ENCODE results near the gene CORO2A. TPM values are rescaled to one million over a fixed set of nuclear protein-coding genes. Genes with fewer than 3 reads are reported as not detected.
"Not testable (repeated sequence)": the region's sequence is repeated elsewhere in the genome, so short reads cannot be mapped to it uniquely, and the experiment has no call there.

CORO2A gene
- polyA plus RNA-seq, 1 donor from 2014 or later, result 4.2 TPM

GRCh38 chr9:98118640-98119601 is 73.5 kb downstream of the CORO2A start, which contains the start of gene TRIM14:
TRIM14 (minus strand) TSS chr9:98119222; CDS start chr9:98119188, 34 bp downstream.
- H3K4me1 Mint-ChIP-seq, result peaks cover 27 to 41% (median 36%) of the 10 kb centered on the region in 3 donors
- peak within 1 kb of the TSS; percentile 91 to 98 (median 92) for H3K4me3 Mint-ChIP-seq
- no peaks in the 10 kb centered on the region for H3K9me3 Mint-ChIP-seq
- H3K36me3 Mint-ChIP-seq, result peaks cover 2% of the 10 kb centered on the region
- H3K27me3 Mint-ChIP-seq, result no peaks in the 10 kb centered on the region
- H3K27ac Mint-ChIP-seq, result peak within 1 kb of the TSS; percentile 71 to 96 (median 93)

GRCh38 chr9:98117984-98118639 is 74.3 kb downstream of the CORO2A start:
- peak overlapping the region; percentile 71 to 96 (median 89) for H3K27ac Mint-ChIP-seq
- H3K27me3 Mint-ChIP-seq, result no peaks in the 10 kb centered on the region
- H3K4me1 Mint-ChIP-seq, result peaks cover 27 to 41% (median 36%) of the 10 kb centered on the region in 3 donors
- no peaks in the 10 kb centered on the region for H3K9me3 Mint-ChIP-seq
- H3K4me3 Mint-ChIP-seq, result peak overlapping the region; percentile 91 to 98 (median 92)
- peaks cover 2% of the 10 kb centered on the region for H3K36me3 Mint-ChIP-seq

GRCh38 chr9:98117097-98117496 is 75.3 kb downstream of the CORO2A start:
- H3K36me3 Mint-ChIP-seq, H3K9me3 Mint-ChIP-seq, H3K27me3 Mint-ChIP-seq: not testable (repeated sequence)
- H3K4me3 Mint-ChIP-seq, result peak overlapping the region in 3 of 4 donors; percentile 28 to 98 (median 57)
- H3K27ac Mint-ChIP-seq, result peak overlapping the region in 1 of 3 donors; percentile 71
- peaks cover 25 to 40% (median 37%) of the 10 kb centered on the region in 3 donors for H3K4me1 Mint-ChIP-seq

DNA sequence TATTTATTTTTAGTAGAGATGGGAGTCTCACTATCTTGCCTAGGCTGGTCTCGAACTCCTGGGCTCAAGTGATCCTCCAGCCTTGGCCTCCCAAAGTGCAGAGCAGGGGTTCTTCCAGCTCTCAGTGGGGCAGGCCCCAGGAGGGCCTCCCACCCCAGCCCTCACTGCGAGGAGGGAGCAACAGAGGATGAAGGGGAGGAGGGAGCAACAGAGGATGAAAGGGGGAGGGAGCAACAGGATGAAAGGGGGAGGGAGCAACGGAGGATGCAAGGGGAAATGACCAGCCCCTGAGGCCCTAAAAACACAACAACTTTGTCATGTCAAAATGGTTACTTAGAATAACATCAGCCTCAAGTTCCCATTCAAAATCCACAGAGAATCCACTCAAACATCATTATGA is 83.4 kb downstream of the CORO2A start:
- peaks cover 33 to 56% (median 44%) of the 10 kb centered on the region in 3 donors for H3K4me1 Mint-ChIP-seq
- H3K9me3 Mint-ChIP-seq, result no peaks in the 10 kb centered on the region
- peaks cover 4% of the 10 kb centered on the region for H3K36me3 Mint-ChIP-seq
- H3K27me3 Mint-ChIP-seq, result no peaks in the 10 kb centered on the region
- peak overlapping the region in 3 of 4 donors; percentile 57 to 73 (median 65) for H3K4me3 Mint-ChIP-seq
- peak overlapping the region; percentile 85 to 98 (median 89) for H3K27ac Mint-ChIP-seq

DNA sequence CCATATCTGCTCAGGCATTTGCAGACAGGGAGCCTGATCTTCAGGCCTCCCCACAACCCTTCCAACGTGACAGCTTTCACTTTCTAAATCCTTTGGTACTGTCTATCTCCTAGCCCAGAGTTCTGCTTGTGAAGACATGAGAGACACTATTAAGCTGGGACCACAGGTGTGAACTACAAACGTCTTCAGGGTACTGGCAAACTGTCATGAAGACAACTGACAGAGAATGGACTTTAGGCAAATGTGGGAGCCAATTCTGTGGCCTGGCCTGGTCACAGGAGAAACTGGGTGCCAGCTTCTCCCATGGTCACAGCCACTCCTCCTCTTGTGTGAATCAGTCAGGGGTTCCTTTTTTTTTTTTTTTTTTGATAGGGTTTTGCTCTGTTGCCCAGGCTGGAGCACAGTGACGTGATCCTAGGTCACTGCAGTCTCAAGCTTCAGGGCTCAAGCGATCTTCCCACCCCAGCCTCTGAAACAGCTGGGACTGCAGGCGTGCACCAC is 83.9 kb downstream of the CORO2A start:
- Mint-ChIP-seq H3K27me3 (no peaks in the 10 kb centered on the region), H3K4me3 (peak overlapping the region; percentile 21 to 89 (median 65)), H3K4me1 (peaks cover 37 to 60% (median 49%) of the 10 kb centered on the region in 3 donors), H3K9me3 (no peaks in the 10 kb centered on the region), H3K36me3 (peaks cover 4% of the 10 kb centered on the region), H3K27ac (peak overlapping the region; percentile 85 to 98 (median 89))

DNA sequence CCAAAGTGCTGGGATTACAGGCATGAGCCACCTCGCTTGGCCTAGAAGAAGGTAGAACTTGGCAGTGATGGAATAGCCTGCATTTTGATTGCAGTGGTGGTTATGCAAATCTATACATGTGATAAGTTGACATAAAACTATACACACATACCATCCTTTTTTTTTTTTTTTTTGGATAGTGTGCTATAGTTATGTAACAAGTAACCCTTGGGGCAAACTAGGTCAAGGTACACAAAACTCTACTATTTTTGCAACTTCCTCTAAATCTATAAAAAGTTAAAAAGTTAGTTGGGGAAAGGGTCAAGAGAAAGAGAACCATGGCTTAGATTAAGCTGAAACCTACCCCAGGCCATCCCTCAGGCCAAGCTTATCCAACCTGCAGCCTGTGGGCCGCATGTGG is 84.5 kb downstream of the CORO2A start:
- Mint-ChIP-seq H3K27ac (peak overlapping the region; percentile 85 to 98 (median 89)), H3K4me1 (peaks cover 37 to 62% (median 53%) of the 10 kb centered on the region in 3 donors), H3K36me3 (peaks cover 4% of the 10 kb centered on the region), H3K4me3 (peak overlapping the region in 3 of 4 donors; percentile 57 to 89 (median 73)), H3K9me3 (no peaks in the 10 kb centered on the region), H3K27me3 (no peaks in the 10 kb centered on the region)

DNA sequence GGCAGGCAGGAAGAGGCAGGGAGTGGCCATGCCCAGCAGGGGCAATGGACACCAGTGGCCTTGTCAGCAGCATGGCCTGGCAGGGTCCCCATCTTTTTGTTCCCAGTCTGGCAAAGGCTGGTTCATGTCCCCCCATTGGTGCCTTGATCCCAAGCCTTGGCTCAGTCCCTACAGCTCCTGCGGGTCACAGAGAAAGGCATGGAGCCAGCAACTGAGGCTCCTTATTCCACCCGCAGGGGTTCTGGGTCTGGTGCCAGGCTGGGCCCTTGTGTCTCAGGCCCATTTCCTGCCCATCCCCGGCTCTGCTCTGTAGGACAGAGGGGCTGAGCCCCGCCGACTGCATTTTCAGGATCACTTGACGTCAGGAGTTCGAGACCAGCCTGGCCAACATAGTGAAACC is 87.4 kb downstream of the CORO2A start:
- peaks cover 46 to 72% (median 60%) of the 10 kb centered on the region in 3 donors for H3K4me1 Mint-ChIP-seq
- no peaks in the 10 kb centered on the region for H3K27me3 Mint-ChIP-seq
- H3K4me3 Mint-ChIP-seq, result peak overlapping the region in 1 of 4 donors; percentile 80
- H3K36me3 Mint-ChIP-seq, result peaks cover 2% of the 10 kb centered on the region
- H3K9me3 Mint-ChIP-seq, result no peaks in the 10 kb centered on the region
- peak overlapping the region; percentile 89 to 93 (median 90) for H3K27ac Mint-ChIP-seq

GRCh38 chr9:98104445-98104881 is 88.0 kb downstream of the CORO2A start:
- no peaks in the 10 kb centered on the region for H3K9me3 Mint-ChIP-seq
- peak overlapping the region; percentile 49 to 80 (median 73) for H3K4me3 Mint-ChIP-seq
- no peaks in the 10 kb centered on the region for H3K27me3 Mint-ChIP-seq
- peaks cover 46 to 73% (median 62%) of the 10 kb centered on the region in 3 donors for H3K4me1 Mint-ChIP-seq
- H3K36me3 Mint-ChIP-seq, result peaks cover 2% of the 10 kb centered on the region
- H3K27ac Mint-ChIP-seq, result peak overlapping the region; percentile 89 to 93 (median 90)

DNA sequence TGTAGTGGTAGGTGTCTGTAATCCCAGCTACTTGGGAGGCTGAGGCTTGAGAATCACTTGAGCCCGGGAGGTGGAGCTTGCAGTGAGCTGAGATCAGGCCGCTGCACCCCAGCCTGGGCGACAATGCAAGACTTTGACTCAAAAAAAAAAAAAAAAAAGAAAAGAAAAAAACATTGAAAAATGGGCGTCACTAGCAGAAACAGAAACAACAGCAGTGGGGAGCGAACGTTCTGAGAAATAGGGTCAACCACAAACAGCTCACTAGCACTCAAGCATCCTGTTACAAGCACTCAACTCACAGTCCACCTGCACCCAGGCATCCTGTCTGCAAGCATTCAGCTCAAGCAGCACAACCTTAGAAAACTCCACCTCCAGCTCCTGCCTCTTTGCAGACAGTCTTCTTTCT is 90.6 kb downstream of the CORO2A start:
- Mint-ChIP-seq H3K4me3 (peak overlapping the region; percentile 31 to 84 (median 52)), H3K27me3 (no peaks in the 10 kb centered on the region), H3K9me3 (no peaks in the 10 kb centered on the region), H3K4me1 (peaks cover 39 to 68% (median 62%) of the 10 kb centered on the region in 3 donors), H3K27ac (peak overlapping the region; percentile 17 to 95 (median 91)), H3K36me3 (peaks cover 8% of the 10 kb centered on the region)

GRCh38 chr9:98101416-98101815 is 91.0 kb downstream of the CORO2A start:
- Mint-ChIP-seq H3K27ac (peak overlapping the region; percentile 76 to 95 (median 91)), H3K4me3 (peak overlapping the region; percentile 31 to 84 (median 52)), H3K4me1 (peaks cover 39 to 65% (median 59%) of the 10 kb centered on the region in 3 donors), H3K27me3 (no peaks in the 10 kb centered on the region), H3K36me3 (peaks cover 10% of the 10 kb centered on the region), H3K9me3 (no peaks in the 10 kb centered on the region)

DNA sequence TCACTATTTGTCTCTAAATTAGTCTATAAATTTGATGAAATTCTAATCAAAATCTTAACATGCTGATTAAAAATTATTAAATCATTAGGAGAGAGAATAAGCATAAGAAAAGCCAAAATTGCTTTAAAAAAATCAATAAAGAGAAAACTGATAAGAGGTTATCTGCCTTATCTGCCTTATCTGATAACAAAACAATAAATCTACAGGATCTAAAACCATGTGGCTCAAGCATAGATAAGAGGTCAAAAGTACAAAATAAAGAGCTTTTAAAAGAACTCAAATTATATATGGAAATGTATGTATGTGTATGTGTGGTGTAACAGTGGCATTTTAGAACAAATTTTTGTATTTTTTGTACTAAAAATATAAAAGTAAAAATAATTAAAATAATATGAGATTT is 92.0 kb downstream of the CORO2A start:
- Mint-ChIP-seq H3K27ac (peak overlapping the region in 2 of 3 donors; percentile 28 to 79), H3K36me3 (peaks cover 8% of the 10 kb centered on the region), H3K4me3 (peak overlapping the region in 1 of 4 donors; percentile 76), H3K27me3 (no peaks in the 10 kb centered on the region), H3K4me1 (peaks cover 39 to 57% (median 52%) of the 10 kb centered on the region in 3 donors), H3K9me3 (no peaks in the 10 kb centered on the region)

DNA sequence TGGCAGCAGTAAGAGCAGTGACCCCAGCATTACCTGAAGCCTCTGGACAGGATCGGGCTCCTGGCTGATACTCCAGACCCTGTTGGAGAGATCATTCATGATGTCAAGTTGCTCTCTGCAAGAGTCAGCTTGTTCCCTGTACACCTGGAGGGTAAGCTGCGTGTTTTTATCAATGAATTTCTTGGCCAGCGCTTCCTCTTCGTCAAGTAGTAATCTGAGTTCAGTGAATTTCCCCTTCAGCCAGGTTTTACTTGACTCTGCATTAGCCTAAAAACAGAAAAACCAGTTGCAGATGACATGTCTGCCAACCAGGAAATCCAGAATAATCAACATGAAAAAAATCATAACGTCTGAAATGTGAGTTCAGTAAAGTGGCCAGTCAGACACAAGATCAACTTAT is 92.5 kb downstream of the CORO2A start:
- H3K9me3 Mint-ChIP-seq, result no peaks in the 10 kb centered on the region
- H3K36me3 Mint-ChIP-seq, result peaks cover 8% of the 10 kb centered on the region
- H3K27ac Mint-ChIP-seq, result peak overlapping the region; percentile 28 to 92 (median 79)
- no peaks in the 10 kb centered on the region for H3K27me3 Mint-ChIP-seq
- peak overlapping the region; percentile 51 to 76 (median 64) for H3K4me3 Mint-ChIP-seq
- H3K4me1 Mint-ChIP-seq, result peaks cover 39 to 55% (median 52%) of the 10 kb centered on the region in 3 donors

- H3K27ac Mint-ChIP-seq, result peak overlapping the region in 2 of 3 donors; percentile 79 to 92
- H3K27me3 Mint-ChIP-seq, result no peaks in the 10 kb centered on the region
- H3K9me3 Mint-ChIP-seq, result no peaks in the 10 kb centered on the region
- H3K4me1 Mint-ChIP-seq, result peaks cover 35 to 51% (median 47%) of the 10 kb centered on the region in 3 donors
- peaks cover 8% of the 10 kb centered on the region for H3K36me3 Mint-ChIP-seq
- peak overlapping the region in 2 of 4 donors; percentile 43 to 72 for H3K4me3 Mint-ChIP-seq
Measured at GRCh38 chr9:98099346-98099745, 93.1 kb downstream of the CORO2A start.

GRCh38 chr9:98097836-98098235 is 94.6 kb downstream of the CORO2A start:
- Mint-ChIP-seq H3K27me3 (no peaks in the 10 kb centered on the region), H3K36me3 (peaks cover 8% of the 10 kb centered on the region), H3K4me1 (peaks cover 29 to 46% (median 36%) of the 10 kb centered on the region in 3 donors), H3K4me3 (peak overlapping the region in 1 of 4 donors; percentile 55), H3K9me3 (no peaks in the 10 kb centered on the region), H3K27ac (peak overlapping the region in 2 of 3 donors; percentile 48 to 68)

Measured in IgD-negative memory B cell (primary cell).